HG02678 (cell line): ENCODE data around the gene CRY1.
"Not testable (repeated sequence)": the region's sequence is repeated elsewhere in the genome, so short reads cannot be mapped to it uniquely, and the experiment has no call there.

Experiments used
- ATAC-seq: cut with Tn5 transposase; IDR thresholded peaks from one replicate; pipeline ENCODE4 v1.9.1; 2021; ENCODE audit warnings: mild to moderate bottlenecking, moderate library complexity; ENCODE audit not compliant: unreplicated experiment

The CRY1 gene

GRCh38 chr12:107012736-107013425, 80.5 kb downstream of the CRY1 start:
- ATAC-seq, result no peak

- ATAC-seq, result no peak
These were observed 81.8 kb downstream of the CRY1 start for GRCh38 chr12:107011519-107011918.

DNA sequence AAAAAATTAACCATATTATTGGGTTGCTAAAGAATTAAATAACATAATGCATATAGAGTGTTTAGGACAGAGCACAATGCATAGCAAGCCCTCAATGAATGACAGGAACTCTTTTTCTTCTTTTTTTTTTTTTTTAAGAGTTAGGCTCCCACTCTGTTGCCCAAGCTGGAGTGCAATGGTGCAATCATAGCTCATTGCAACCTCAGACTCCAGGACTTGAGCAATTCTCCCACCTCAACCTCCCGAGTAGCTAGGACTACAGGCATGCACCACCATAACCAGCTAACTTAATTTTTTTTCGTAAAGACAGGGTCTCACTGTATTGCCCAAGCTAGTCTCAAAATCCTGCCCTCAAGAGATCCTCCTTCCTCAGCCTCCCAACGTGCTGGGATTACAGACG, 85.9 kb downstream of the CRY1 start:
- ATAC-seq, result no peak

GRCh38 chr12:107002665-107003064, 90.7 kb downstream of the CRY1 start:
- not testable (repeated sequence) for ATAC-seq

- ATAC-seq, result no peak
These were observed 93.9 kb downstream of the CRY1 start for GRCh38 chr12:106999446-106999845.

- ATAC-seq, result no peak
These were observed 95.4 kb downstream of the CRY1 start for GRCh38 chr12:106997916-106998315.

DNA sequence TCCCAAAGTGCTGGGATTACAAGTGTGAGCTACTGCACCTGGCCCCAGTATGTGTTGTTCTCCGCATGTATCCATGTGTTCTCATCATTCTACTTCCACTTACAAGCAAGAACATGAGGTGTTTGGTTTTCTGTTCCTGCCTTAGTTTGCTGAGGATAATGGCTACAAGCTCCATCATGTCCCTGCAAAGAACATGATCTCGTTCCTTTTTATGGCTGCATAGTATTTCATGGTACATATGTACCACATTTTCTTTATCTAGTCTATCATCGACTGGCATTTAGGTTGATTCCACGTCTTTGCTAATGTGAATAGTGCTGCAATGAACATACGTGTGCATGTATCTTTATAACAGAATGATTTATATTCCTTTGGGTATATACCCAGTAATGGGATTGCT, 97.2 kb downstream of the CRY1 start:
- not testable (repeated sequence) for ATAC-seq

- no peak for ATAC-seq
These were observed 98.6 kb downstream of the CRY1 start for GRCh38 chr12:106994579-106995220.

- no peak for ATAC-seq
These were observed 105.5 kb downstream of the CRY1 start for GRCh38 chr12:106987846-106988245.

GRCh38 chr12:106986625-106987389, 106.5 kb downstream of the CRY1 start, which contains the start of gene MTERF2:
MTERF2 (minus strand) TSS chr12:106987146; CDS start chr12:106978714, 8,432 bp downstream.
- ATAC-seq, result peak; percentile 95

- ATAC-seq, result no peak
These were observed 107.2 kb downstream of the CRY1 start for GRCh38 chr12:106986135-106986534.

GRCh38 chr12:106985479-106985878, 107.9 kb downstream of the CRY1 start:
- no peak for ATAC-seq

- ATAC-seq, result no peak
These were observed 108.7 kb downstream of the CRY1 start for GRCh38 chr12:106984588-106985137.

- ATAC-seq, result no peak
These were observed 111.1 kb downstream of the CRY1 start for GRCh38 chr12:106982229-106982628.

- no peak for ATAC-seq
These were observed 111.6 kb downstream of the CRY1 start for GRCh38 chr12:106981788-106982187.

DNA sequence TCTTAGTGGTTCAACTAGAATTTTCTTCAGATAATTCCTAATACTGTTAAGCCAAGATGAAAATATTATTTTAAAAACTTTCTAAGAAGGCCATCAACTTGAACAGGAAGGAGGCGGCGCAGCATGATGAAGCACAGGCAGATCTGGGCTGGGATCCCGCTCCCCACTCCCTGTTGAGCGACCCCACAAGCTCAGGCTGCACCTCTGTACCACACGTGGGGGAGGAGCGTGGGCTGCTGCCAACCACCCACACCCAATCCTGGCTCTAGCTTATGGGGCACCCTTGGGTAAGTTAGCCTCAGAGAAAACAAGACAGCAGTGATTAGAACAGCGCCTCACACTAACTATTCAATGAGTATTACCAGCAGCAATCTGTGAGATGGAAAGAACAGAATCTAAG, 112.4 kb downstream of the CRY1 start:
- no peak for ATAC-seq

GRCh38 chr12:106978035-106978800, 115.1 kb downstream of the CRY1 start:
- ATAC-seq, result no peak

GRCh38 chr12:106976668-106977067, 116.7 kb downstream of the CRY1 start:
- no peak for ATAC-seq

- no peak for ATAC-seq
These were observed 117.2 kb downstream of the CRY1 start for GRCh38 chr12:106975993-106976658.

- no peak for ATAC-seq
These were observed 118.3 kb downstream of the CRY1 start for GRCh38 chr12:106975098-106975497.
